GM23338 (cell line): ENCODE results near the gene DNAJC7. TPM values are rescaled to one million over a fixed set of nuclear protein-coding genes. Genes with fewer than 3 reads are reported as not detected.

Experiments used
- ATAC-seq: fragments of 200-7000 bp; cut with Tn5 transposase; 3 replicates; pipeline ENCODE4 v1.9.1; 2020
- DNase-seq: peaks from one replicate; pipeline ENCODE4 v3.0.0-alpha.2; 2015; ENCODE audit warnings: low spot score
- H2AFZ ChIP-seq: fragments of 200-600 bp; sonication (generic); 2 replicates; pipeline ENCODE4 v1.8.0; 2016; ENCODE audit warnings: antibody characterized with exemption, mild to moderate bottlenecking, moderate library complexity
- H3F3A ChIP-seq: fragments of 200-600 bp; sonication (generic); replicated peaks from 2 replicates; pipeline ENCODE4 v1.8.0; 2017; ENCODE audit warnings: antibody characterized with exemption, mixed run types, low read depth
- H3K27ac ChIP-seq: fragments of 200-600 bp; sonication (generic); 2 replicates; pipeline ENCODE4 v1.6.1; 2016; ENCODE audit warnings: low read depth
- H3K27me3 ChIP-seq: fragments of 200-600 bp; sonication (generic); 2 replicates; pipeline ENCODE4 v1.8.0; 2016; ENCODE audit warnings: mild to moderate bottlenecking, mixed run types, moderate library complexity; ENCODE audit not compliant: insufficient read depth
- H3K36me3 ChIP-seq: fragments of 200-600 bp; sonication (generic); 2 replicates; pipeline ENCODE4 v1.8.0; 2016; ENCODE audit warnings: mild to moderate bottlenecking; ENCODE audit not compliant: insufficient read depth
- H3K4me1 ChIP-seq: fragments of 200-600 bp; sonication (generic); 2 replicates; pipeline ENCODE4 v1.8.0; 2016; ENCODE audit warnings: mild to moderate bottlenecking, moderate library complexity; ENCODE audit not compliant: insufficient read depth
- H3K4me2 ChIP-seq: fragments of 200-600 bp; sonication (generic); 2 replicates; pipeline ENCODE4 v1.7.1; 2017; ENCODE audit warnings: mixed run types
- H3K4me3 ChIP-seq: fragments of 200-600 bp; sonication (generic); 2 replicates; pipeline ENCODE4 v1.6.1; 2016; ENCODE audit warnings: mixed run types
- H3K79me2 ChIP-seq: fragments of 200-600 bp; sonication (generic); replicated peaks from 2 replicates; pipeline ENCODE4 v1.8.0; 2017; ENCODE audit warnings: mild to moderate bottlenecking; ENCODE audit not compliant: insufficient read depth
- H3K9me2 ChIP-seq: fragments of 200-600 bp; sonication (generic); 2 replicates; pipeline ENCODE4 v1.8.0; 2017; ENCODE audit not compliant: insufficient read depth
- H4K20me1 ChIP-seq: fragments of 200-600 bp; sonication (generic); replicated peaks from 2 replicates; pipeline ENCODE4 v1.8.0; 2017; ENCODE audit warnings: mild to moderate bottlenecking; ENCODE audit not compliant: insufficient read depth
- H3K27ac Mint-ChIP-seq: 2 replicates; pipeline ENCODE4 v1.8.0; 2020; ENCODE audit warnings: inconsistent platforms, mild to moderate bottlenecking, moderate library complexity, mixed read lengths
- H3K27me3 Mint-ChIP-seq: 3 replicates; pipeline ENCODE4 v1.8.0; 2022; ENCODE audit warnings: low read depth, mild to moderate bottlenecking, moderate library complexity, mixed read lengths, inconsistent platforms; ENCODE audit not compliant: insufficient read depth, poor library complexity
- H3K36me3 Mint-ChIP-seq: 3 replicates; pipeline ENCODE4 v1.8.0; 2021; ENCODE audit warnings: low read depth, mild to moderate bottlenecking, inconsistent platforms, moderate library complexity, mixed read lengths
- H3K4me1 Mint-ChIP-seq: 3 replicates; pipeline ENCODE4 v1.8.0; 2020; ENCODE audit warnings: mild to moderate bottlenecking, inconsistent platforms, mixed read lengths
- H3K4me3 Mint-ChIP-seq: 3 replicates; pipeline ENCODE4 v1.8.0; 2021; ENCODE audit warnings: moderate library complexity, mild to moderate bottlenecking, inconsistent platforms, mixed read lengths
- H3K9me3 Mint-ChIP-seq: 3 replicates; pipeline ENCODE4 v1.8.0; 2020; ENCODE audit warnings: moderate library complexity, mild to moderate bottlenecking, inconsistent platforms, mixed read lengths
- CTCF ChIP-seq, 2 experiments: fragments of 200-600 bp in 1 of 2; sonication (generic) in 1 of 2; conservative IDR thresholded peaks; 2 replicates each; pipeline versions ENCODE4 v1.5.1 to v1.6.1; 2016 to 2017; ENCODE audit warnings: antibody characterized with exemption in 2 of 2, low read depth in 2 of 2, mild to moderate bottlenecking in 2 of 2, moderate library complexity in 1 of 2
- ETS1 ChIP-seq: IDR thresholded peaks from 2 replicates; pipeline ENCODE4 v1.6.1; 2016; ENCODE audit warnings: antibody characterized with exemption
- EZH2 ChIP-seq: fragments of 200-600 bp; sonication (generic); IDR thresholded peaks from one replicate; pipeline ENCODE4 v1.8.0; 2017; ENCODE audit warnings: antibody characterized with exemption, mild to moderate bottlenecking, low read depth; ENCODE audit not compliant: unreplicated experiment
- JUNB ChIP-seq: IDR thresholded peaks from one replicate; pipeline ENCODE4 v1.6.1; 2016; ENCODE audit warnings: antibody characterized with exemption; ENCODE audit not compliant: unreplicated experiment
- POLR2AphosphoS5 ChIP-seq: IDR thresholded peaks from 2 replicates; pipeline ENCODE4 v1.6.1; 2016; ENCODE audit warnings: antibody characterized with exemption, low read depth
- ZNF114 ChIP-seq: fragments of 250-450 bp; sonication (Bioruptor Pico); IDR thresholded peaks from 2 replicates; pipeline ENCODE4 v1.5.0; 2020; ENCODE audit warnings: mild to moderate bottlenecking, moderate library complexity
- polyA plus RNA-seq: library from polyadenylated mRNA; unstranded; fragments of >200 nt; fragmentation: Nextera tagmentation; extraction: Ambion mirVana; gene quantifications from 2 replicates; pipeline ENCODE4 v1.2.1, GENCODE V29; 2016
- total RNA-seq: library from RNA; depleted of rRNA; stranded (reverse); fragments of >200 nt; shearing (Covaris generic); gene quantifications from 2 replicates; pipeline ENCODE4 v1.2.3, GENCODE V29; 2014

DNAJC7 gene
- total and polyA plus RNA-seq, 2 experiments from 2014 or later: 139 to 141 TPM

GRCh38 chr17:41973408-41973811 is 43.8 kb downstream of the DNAJC7 start:
- no peak for ATAC-seq
- no peak for TF ChIP-seq JUNB
- no peak for TF ChIP-seq EZH2
- no peak for TF ChIP-seq POLR2AphosphoS5
- no peak for TF ChIP-seq ETS1
- Mint-ChIP-seq H3K9me3 (no peaks in the 10 kb centered on the region), H3K36me3 (peaks cover 80% of the 10 kb centered on the region), H3K27ac (no peak overlapping the region), H3K4me3 (no peak overlapping the region), H3K27me3 (peaks cover 7% of the 10 kb centered on the region), H3K4me1 (no peaks in the 10 kb centered on the region)
- H3K4me2 ChIP-seq: no peak overlapping the region
- no peaks in the 10 kb centered on the region for H3K9me2 ChIP-seq
- DNase-seq: no peak
- H3K4me3 ChIP-seq: no peak overlapping the region
- H3K27ac ChIP-seq: no peak overlapping the region
- no peaks in the 10 kb centered on the region for H3K4me1 ChIP-seq
- no peak overlapping the region for H2AFZ ChIP-seq
- H3K79me2 ChIP-seq: no peaks in the 10 kb centered on the region
- H3K27me3 ChIP-seq: no peaks in the 10 kb centered on the region
- peaks cover 7% of the 10 kb centered on the region for H4K20me1 ChIP-seq
- H3F3A ChIP-seq: peaks cover 22% of the 10 kb centered on the region; the same call in 1 of the 2 replicates
- peaks cover 35% of the 10 kb centered on the region for H3K36me3 ChIP-seq

GRCh38 chr17:41972571-41973407 is 44.5 kb downstream of the DNAJC7 start:
- Mint-ChIP-seq H3K36me3 (peaks cover 79% of the 10 kb centered on the region), H3K27me3 (peaks cover 6% of the 10 kb centered on the region), H3K4me1 (peaks cover 5% of the 10 kb centered on the region), H3K27ac (no peak overlapping the region), H3K9me3 (no peaks in the 10 kb centered on the region), H3K4me3 (no peak overlapping the region; the same call in 2 of the 3 replicates)
- Histone ChIP-seq H4K20me1 (peaks cover 7% of the 10 kb centered on the region), H2AFZ (no peak overlapping the region), H3F3A (peaks cover 20% of the 10 kb centered on the region), H3K4me1 (peaks cover 3% of the 10 kb centered on the region; the same call in 1 of the 2 replicates), H3K27me3 (no peaks in the 10 kb centered on the region), H3K79me2 (no peaks in the 10 kb centered on the region), H3K9me2 (no peaks in the 10 kb centered on the region), H3K27ac (no peak overlapping the region), H3K4me2 (no peak overlapping the region), H3K36me3 (peaks cover 29% of the 10 kb centered on the region), H3K4me3 (no peak overlapping the region)
- no peak for TF ChIP-seq ZNF114 (CRISPR knock-in tag)
- TF ChIP-seq CTCF (conservative IDR thresholded peaks at IDR 0.05; ENCODE audit: low read depth in 2 of 2): no peak
- DNase-seq (no peak), ATAC-seq (no peak)
